IMR-90 (cell line): ENCODE data around the gene PMPCA. TPM values are rescaled to one million over a fixed set of nuclear protein-coding genes. Genes with fewer than 3 reads are reported as not detected.

Experiments used
- ATAC-seq: fragments of 200-7000 bp; cut with Tn5 transposase; 2 replicates; pipeline ENCODE4 v1.9.1; 2020; ENCODE audit warnings: low read depth, mild to moderate bottlenecking, moderate library complexity
- BruUV-seq: library from RNA; stranded (reverse); fragments of 400-500 nt; replicated peaks from 2 replicates; lab custom pipeline; 2021; lab: Mats Ljungman, UMichigan
- CTCF ChIA-PET: fragments of 300-600 bp; formaldehyde crosslinking; extraction: SDS; loops from one replicate; lab custom pipeline; 2021; ENCODE audit warnings: antibody characterized with exemption; lab: Yijun Ruan, JAX
- POLR2A ChIA-PET: fragments of 300-600 bp; sonication (Branson Sonifier 250); formaldehyde crosslinking; loops from one replicate; lab custom pipeline; 2022; ENCODE audit warnings: antibody characterized with exemption; ENCODE audit not compliant: unreplicated experiment; lab: Charles Lee
- DNase-seq: peaks from one replicate; pipeline ENCODE4 v3.0.0; 2013
- H2AFZ ChIP-seq: replicated peaks from 2 replicates; pipeline ENCODE3; 2013; ENCODE audit warnings: low read length, mild to moderate bottlenecking; ENCODE audit not compliant: poor library complexity
- H2AK5ac ChIP-seq: 2 replicates; pipeline ENCODE4 v1.6.1; 2013; ENCODE audit warnings: low read depth, low read length, inconsistent platforms
- H2AK9ac ChIP-seq: replicated peaks from 2 replicates; pipeline ENCODE3; 2013; ENCODE audit warnings: mild to moderate bottlenecking, low read depth, low read length, moderate library complexity; ENCODE audit not compliant: poor library complexity
- H2BK120ac ChIP-seq: 2 replicates; pipeline ENCODE4 v1.6.1; 2013; ENCODE audit warnings: low read depth, low read length, inconsistent platforms
- H2BK15ac ChIP-seq: 3 replicates; pipeline ENCODE4 v1.6.1; 2013; ENCODE audit warnings: low read depth, low read length, inconsistent platforms
- H2BK20ac ChIP-seq: 2 replicates; pipeline ENCODE4 v1.6.1; 2013; ENCODE audit warnings: low read depth, mild to moderate bottlenecking, inconsistent platforms, low read length, moderate library complexity
- H2BK5ac ChIP-seq: 2 replicates; pipeline ENCODE4 v1.6.1; 2013; ENCODE audit warnings: mild to moderate bottlenecking, low read depth, low read length, inconsistent platforms; ENCODE audit not compliant: poor library complexity, severe bottlenecking
- H3K14ac ChIP-seq: replicated peaks from 2 replicates; pipeline ENCODE4 v1.6.1; 2013; ENCODE audit warnings: low read depth, low read length, inconsistent platforms
- H3K18ac ChIP-seq: 2 replicates; pipeline ENCODE4 v1.6.1; 2013; ENCODE audit warnings: low read depth, low read length, control low read depth
- H3K23ac ChIP-seq: 2 replicates; pipeline ENCODE4 v1.6.1; 2013; ENCODE audit warnings: low read depth, low read length, inconsistent platforms
- H3K27ac ChIP-seq: 2 replicates; pipeline ENCODE4 v1.5.1; 2013; ENCODE audit warnings: mild to moderate bottlenecking, control low read depth, low read length; ENCODE audit not compliant: insufficient read depth
- H3K27me3 ChIP-seq: 2 replicates; pipeline ENCODE4 v1.6.1; 2013; ENCODE audit warnings: low read length; ENCODE audit not compliant: control insufficient read depth, insufficient read depth
- H3K36me3 ChIP-seq: 2 replicates; pipeline ENCODE4 v1.6.1; 2013; ENCODE audit warnings: low read length, mixed read lengths; ENCODE audit not compliant: control insufficient read depth, insufficient read depth
- H3K4ac ChIP-seq: 2 replicates; pipeline ENCODE4 v1.6.1; 2013; ENCODE audit warnings: low read depth, low read length, inconsistent platforms
- H3K4me1 ChIP-seq: 2 replicates; pipeline ENCODE4 v1.6.1; 2013; ENCODE audit warnings: low read length, mixed read lengths; ENCODE audit not compliant: control insufficient read depth, insufficient read depth
- H3K4me2 ChIP-seq: 2 replicates; pipeline ENCODE4 v1.6.1; 2013; ENCODE audit warnings: low read depth, mild to moderate bottlenecking, control low read depth, low read length, moderate library complexity
- H3K4me3 ChIP-seq: 2 replicates; pipeline ENCODE4 v1.5.1; 2013; ENCODE audit warnings: low read depth, mild to moderate bottlenecking, control low read depth, low read length, moderate library complexity; ENCODE audit not compliant: insufficient read depth
- H3K56ac ChIP-seq: 2 replicates; pipeline ENCODE4 v1.6.1; 2013; ENCODE audit warnings: low read length, inconsistent platforms; ENCODE audit not compliant: insufficient read depth; ENCODE audit errors: extremely low read depth
- H3K79me1 ChIP-seq, 2 experiments: 2 replicates each; pipeline ENCODE4 v1.6.1; 2013; ENCODE audit warnings: low read length in 2 of 2, inconsistent platforms in 1 of 2, low read depth in 1 of 2
- H3K9ac ChIP-seq: 2 replicates; pipeline ENCODE4 v1.6.1; 2013; ENCODE audit warnings: low read depth, low read length, control low read depth
- H3K9me1 ChIP-seq: 2 replicates; pipeline ENCODE4 v1.6.1; 2013; ENCODE audit warnings: low read length, inconsistent platforms; ENCODE audit not compliant: insufficient read depth
- H3K9me3 ChIP-seq: 2 replicates; pipeline ENCODE4 v1.6.1; 2013; ENCODE audit warnings: low read length; ENCODE audit not compliant: control insufficient read depth, insufficient read depth
- H4K20me1 ChIP-seq: 2 replicates; pipeline ENCODE4 v1.6.1; 2013; ENCODE audit warnings: low read length, inconsistent platforms; ENCODE audit not compliant: insufficient read depth
- H4K5ac ChIP-seq: 2 replicates; pipeline ENCODE4 v1.6.1; 2013; ENCODE audit warnings: mild to moderate bottlenecking, low read depth, low read length, control low read depth
- H4K8ac ChIP-seq, 2 experiments: 2 replicates each; pipeline ENCODE4 v1.6.1; 2013; ENCODE audit warnings: low read depth in 2 of 2, low read length in 2 of 2, control low read depth in 1 of 2, inconsistent platforms in 1 of 2
- H4K91ac ChIP-seq: 2 replicates; pipeline ENCODE4 v1.6.1; 2013; ENCODE audit warnings: low read depth, low read length, inconsistent platforms; ENCODE audit not compliant: insufficient read depth
- BHLHE40 ChIP-seq: fragments of 150-350 bp; IDR thresholded peaks from 2 replicates; pipeline ENCODE4 v1.6.1; 2016; ENCODE audit warnings: mild to moderate bottlenecking, low read depth, low read length
- CEBPB ChIP-seq: IDR thresholded peaks from 2 replicates; pipeline ENCODE4 v1.6.1; 2012; ENCODE audit warnings: low read depth, low read length, improper control_type of control experiment
- CHD1 ChIP-seq: IDR thresholded peaks from 2 replicates; pipeline ENCODE4 v1.6.1; 2012; ENCODE audit warnings: low read depth, low read length, improper control_type of control experiment
- ELK1 ChIP-seq: fragments of 150-350 bp; IDR thresholded peaks from 2 replicates; pipeline ENCODE4 v1.6.1; 2016; ENCODE audit warnings: low read depth, mild to moderate bottlenecking, low read length, moderate library complexity, borderline replicate concordance
- FOS ChIP-seq: fragments of 150-350 bp; IDR thresholded peaks from 2 replicates; pipeline ENCODE4 v1.6.1; 2016; ENCODE audit warnings: low read depth, low read length
- MAFK ChIP-seq: IDR thresholded peaks from 2 replicates; pipeline ENCODE4 v1.6.1; 2012; ENCODE audit warnings: low read depth, low read length, improper control_type of control experiment
- MAZ ChIP-seq: IDR thresholded peaks from 2 replicates; pipeline ENCODE4 v1.6.1; 2012; ENCODE audit warnings: low read depth, mild to moderate bottlenecking, low read length, improper control_type of control experiment, moderate library complexity, borderline replicate concordance
- MXI1 ChIP-seq: IDR thresholded peaks from 2 replicates; pipeline ENCODE4 v1.6.1; 2012; ENCODE audit warnings: low read depth, mild to moderate bottlenecking, low read length, moderate library complexity, borderline replicate concordance
- NFE2L2 ChIP-seq: fragments of 150-350 bp; IDR thresholded peaks from 2 replicates; pipeline ENCODE4 v1.6.1; 2016; ENCODE audit warnings: low read depth, mild to moderate bottlenecking, low read length
- POLR2A ChIP-seq: IDR thresholded peaks from 2 replicates; pipeline ENCODE4 v1.6.1; 2012; ENCODE audit warnings: mild to moderate bottlenecking, low read depth, low read length
- RAD21 ChIP-seq: IDR thresholded peaks from 2 replicates; pipeline ENCODE4 v1.6.1; 2012; ENCODE audit warnings: low read length, improper control_type of control experiment
- RCOR1 ChIP-seq: IDR thresholded peaks from 2 replicates; pipeline ENCODE4 v1.6.1; 2012; ENCODE audit warnings: mild to moderate bottlenecking, low read length, improper control_type of control experiment; ENCODE audit not compliant: insufficient replicate concordance
- RFX5 ChIP-seq: IDR thresholded peaks from 2 replicates; pipeline ENCODE4 v1.8.0; 2012; ENCODE audit warnings: low read depth, mild to moderate bottlenecking, low read length, moderate library complexity
- SMC3 ChIP-seq: fragments of 150-350 bp; IDR thresholded peaks from 2 replicates; pipeline ENCODE4 v1.6.1; 2016; ENCODE audit warnings: low read depth, mild to moderate bottlenecking, antibody characterized with exemption, low read length, moderate library complexity
- USF2 ChIP-seq: fragments of 150-350 bp; IDR thresholded peaks from 2 replicates; pipeline ENCODE4 v1.6.1; 2017; ENCODE audit warnings: mild to moderate bottlenecking, antibody characterized with exemption, low read length, low read depth
- WGBS, 2 experiments: methylation state at CpG; one replicate each; pipeline versions ENCODE4 v1.1.5 to v1.1.7; 2013; ENCODE audit warnings: missing lambda C conversion rate in 2 of 2; ENCODE audit not compliant: insufficient read length in 1 of 2; ENCODE audit errors: extremely low coverage in 2 of 2; 5-methylcytosine and 5-hydroxymethylcytosine counted together
- dilution Hi-C: fragments of 300-500 bp; cut with HindIII; formaldehyde crosslinking; loops from one replicate; pipeline ENCODE4 v1.14.3; 2018; ENCODE audit warnings: low sequenced_read_pairs; ENCODE audit not compliant: unreplicated experiment
- in situ Hi-C: fragments of 300-500 bp; cut with MboI; formaldehyde crosslinking; loops from 3 replicates; pipeline ENCODE4 v1.14.3; 2019; ENCODE audit warnings: low sequenced_read_pairs, inconsistent platforms, mixed read lengths
- intact Hi-C: fragments of 100-400 bp; cut with micrococcal nuclease; formaldehyde crosslinking; loops from 2 replicates; pipeline ENCODE4 v1.10.0; 2022
- polyA plus RNA-seq, 3 experiments: library from polyadenylated mRNA; depleted of rRNA; stranded (reverse); fragments of >200 nt; gene quantifications; 2 replicates each; pipeline ENCODE4 v1.2.3, GENCODE V29; 2012; ENCODE audit warnings: low replicate concordance in 1 of 3
- total RNA-seq: library from RNA; depleted of rRNA; stranded (reverse); fragments of >200 nt; gene quantifications from 2 replicates; pipeline ENCODE4 v1.2.3, GENCODE V29; 2012
- TF ChIP-seq, protein P1 (sequence below): conservative IDR thresholded peaks from 2 replicates; pipeline ENCODE4 v1.5.1; 2012; ENCODE audit warnings: mild to moderate bottlenecking, low read depth, low read length, improper control_type of control experiment

The PMPCA gene
- total and polyA plus RNA-seq, 2 of the 4 experiments (the other 2 are of a cell fraction): 62.6 to 95.8 TPM

- no peak overlapping the region for H3K14ac ChIP-seq
- ATAC-seq (no peak), DNase-seq (no peak)
- TF ChIP-seq ELK1 (no peak), NFE2L2 (no peak), RCOR1 (no peak), CHD1 (no peak), USF2 (no peak), SMC3 (no peak), MXI1 (no peak), POLR2A (no peak), BHLHE40 (no peak), RFX5 (no peak), CEBPB (no peak), MAZ (no peak), FOS (no peak), RAD21 (no peak), MAFK (no peak)
- TF ChIP-seq, protein P1, sequence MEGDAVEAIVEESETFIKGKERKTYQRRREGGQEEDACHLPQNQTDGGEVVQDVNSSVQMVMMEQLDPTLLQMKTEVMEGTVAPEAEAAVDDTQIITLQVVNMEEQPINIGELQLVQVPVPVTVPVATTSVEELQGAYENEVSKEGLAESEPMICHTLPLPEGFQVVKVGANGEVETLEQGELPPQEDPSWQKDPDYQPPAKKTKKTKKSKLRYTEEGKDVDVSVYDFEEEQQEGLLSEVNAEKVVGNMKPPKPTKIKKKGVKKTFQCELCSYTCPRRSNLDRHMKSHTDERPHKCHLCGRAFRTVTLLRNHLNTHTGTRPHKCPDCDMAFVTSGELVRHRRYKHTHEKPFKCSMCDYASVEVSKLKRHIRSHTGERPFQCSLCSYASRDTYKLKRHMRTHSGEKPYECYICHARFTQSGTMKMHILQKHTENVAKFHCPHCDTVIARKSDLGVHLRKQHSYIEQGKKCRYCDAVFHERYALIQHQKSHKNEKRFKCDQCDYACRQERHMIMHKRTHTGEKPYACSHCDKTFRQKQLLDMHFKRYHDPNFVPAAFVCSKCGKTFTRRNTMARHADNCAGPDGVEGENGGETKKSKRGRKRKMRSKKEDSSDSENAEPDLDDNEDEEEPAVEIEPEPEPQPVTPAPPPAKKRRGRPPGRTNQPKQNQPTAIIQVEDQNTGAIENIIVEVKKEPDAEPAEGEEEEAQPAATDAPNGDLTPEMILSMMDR: no peak
- H2BK5ac ChIP-seq: no peak overlapping the region
- H2AFZ ChIP-seq: no peak overlapping the region
- no peak overlapping the region for H3K9ac ChIP-seq
- H3K4me1 ChIP-seq: peaks cover 4% of the 10 kb centered on the region; the same call in 1 of the 2 replicates
- H4K20me1 ChIP-seq: peaks cover 51% of the 10 kb centered on the region
- no peak overlapping the region for H4K91ac ChIP-seq
- H2AK5ac ChIP-seq: no peak overlapping the region
- H3K4me2 ChIP-seq: no peak overlapping the region
- BruUV-seq: no TSS peak
- in situ Hi-C loops: no loop called here
- peaks cover 6 to 55% of the 10 kb centered on the region in 2 experiments for H3K79me1 ChIP-seq
- CTCF ChIA-PET: no interaction called here
- H4K5ac ChIP-seq: no peak overlapping the region
- peaks cover 45% of the 10 kb centered on the region for H3K36me3 ChIP-seq
- no peak overlapping the region for H3K27ac ChIP-seq
- no peak overlapping the region for H3K4ac ChIP-seq
- no peak overlapping the region for H3K4me3 ChIP-seq
- H3K9me1 ChIP-seq: peaks cover 8% of the 10 kb centered on the region; the same call in 1 of the 2 replicates
- H4K8ac ChIP-seq: no peak overlapping the region
- POLR2A ChIA-PET: no interaction called here
- intact Hi-C loops: no loop called here
- no peak overlapping the region for H2AK9ac ChIP-seq
- H2BK20ac ChIP-seq: no peak overlapping the region
- H3K18ac ChIP-seq: no peak overlapping the region
- H2BK120ac ChIP-seq: no peak overlapping the region
- H3K23ac ChIP-seq: no peak overlapping the region
- no peak overlapping the region for H2BK15ac ChIP-seq
- no peak overlapping the region for H3K56ac ChIP-seq
- no peaks in the 10 kb centered on the region for H3K9me3 ChIP-seq
- WGBS, 2 experiments: 87% methylated on average over 20 of the region's 36 CpGs; no CpG with 5 or more reads in 1 of the 2 experiments
- H3K27me3 ChIP-seq: no peaks in the 10 kb centered on the region
- dilution Hi-C loops: no loop called here
These were observed 22.7 kb downstream of the PMPCA start for GRCh38 chr9:136433043-136433715.
